AG09309 (cell line): ENCODE results near the gene TMEM88.
"Not testable (repeated sequence)": the region's sequence is repeated elsewhere in the genome, so short reads cannot be mapped to it uniquely, and the experiment has no call there.

Source experiments
- DNase-seq: peaks from one replicate; pipeline ENCODE4 v3.0.0-alpha.2; 2010; ENCODE audit warnings: low read depth
- H3K4me3 ChIP-seq: 2 replicates; pipeline ENCODE4 v1.5.1; 2011; ENCODE audit warnings: mild to moderate bottlenecking, low read depth, low read length, moderate library complexity; ENCODE audit not compliant: control insufficient read depth
- TF ChIP-seq, protein P1 (sequence below): IDR thresholded peaks from 2 replicates; pipeline ENCODE4 v1.5.1; 2011; ENCODE audit warnings: mild to moderate bottlenecking, low read depth, low read length, inconsistent platforms; ENCODE audit not compliant: insufficient read depth, control insufficient read depth; ENCODE audit errors: missing control alignments

TMEM88 gene

DNA sequence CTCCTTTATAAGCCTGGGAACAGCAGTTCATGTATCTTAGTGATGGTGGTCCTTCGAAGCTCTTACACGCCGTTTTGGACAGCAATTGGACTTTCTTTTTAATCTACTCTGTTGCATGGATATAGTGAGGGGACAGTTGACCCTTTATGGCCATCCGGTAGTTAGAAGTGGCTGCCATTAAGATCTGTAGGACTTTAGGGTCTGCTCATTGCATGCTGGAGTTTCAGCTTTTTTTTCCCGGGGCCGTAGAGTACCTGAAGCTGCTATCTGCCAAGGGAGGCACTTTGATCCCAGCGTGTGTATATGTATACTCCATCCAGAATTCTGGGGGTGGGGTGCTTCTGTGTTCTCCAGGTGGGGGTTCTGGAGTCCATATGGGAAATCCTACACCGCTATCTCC, 4.2 kb downstream of the TMEM88 start:
- TF ChIP-seq, protein P1, sequence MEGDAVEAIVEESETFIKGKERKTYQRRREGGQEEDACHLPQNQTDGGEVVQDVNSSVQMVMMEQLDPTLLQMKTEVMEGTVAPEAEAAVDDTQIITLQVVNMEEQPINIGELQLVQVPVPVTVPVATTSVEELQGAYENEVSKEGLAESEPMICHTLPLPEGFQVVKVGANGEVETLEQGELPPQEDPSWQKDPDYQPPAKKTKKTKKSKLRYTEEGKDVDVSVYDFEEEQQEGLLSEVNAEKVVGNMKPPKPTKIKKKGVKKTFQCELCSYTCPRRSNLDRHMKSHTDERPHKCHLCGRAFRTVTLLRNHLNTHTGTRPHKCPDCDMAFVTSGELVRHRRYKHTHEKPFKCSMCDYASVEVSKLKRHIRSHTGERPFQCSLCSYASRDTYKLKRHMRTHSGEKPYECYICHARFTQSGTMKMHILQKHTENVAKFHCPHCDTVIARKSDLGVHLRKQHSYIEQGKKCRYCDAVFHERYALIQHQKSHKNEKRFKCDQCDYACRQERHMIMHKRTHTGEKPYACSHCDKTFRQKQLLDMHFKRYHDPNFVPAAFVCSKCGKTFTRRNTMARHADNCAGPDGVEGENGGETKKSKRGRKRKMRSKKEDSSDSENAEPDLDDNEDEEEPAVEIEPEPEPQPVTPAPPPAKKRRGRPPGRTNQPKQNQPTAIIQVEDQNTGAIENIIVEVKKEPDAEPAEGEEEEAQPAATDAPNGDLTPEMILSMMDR: no peak
- DNase-seq: no peak
- H3K4me3 ChIP-seq: peak overlapping the region; percentile 83

DNA sequence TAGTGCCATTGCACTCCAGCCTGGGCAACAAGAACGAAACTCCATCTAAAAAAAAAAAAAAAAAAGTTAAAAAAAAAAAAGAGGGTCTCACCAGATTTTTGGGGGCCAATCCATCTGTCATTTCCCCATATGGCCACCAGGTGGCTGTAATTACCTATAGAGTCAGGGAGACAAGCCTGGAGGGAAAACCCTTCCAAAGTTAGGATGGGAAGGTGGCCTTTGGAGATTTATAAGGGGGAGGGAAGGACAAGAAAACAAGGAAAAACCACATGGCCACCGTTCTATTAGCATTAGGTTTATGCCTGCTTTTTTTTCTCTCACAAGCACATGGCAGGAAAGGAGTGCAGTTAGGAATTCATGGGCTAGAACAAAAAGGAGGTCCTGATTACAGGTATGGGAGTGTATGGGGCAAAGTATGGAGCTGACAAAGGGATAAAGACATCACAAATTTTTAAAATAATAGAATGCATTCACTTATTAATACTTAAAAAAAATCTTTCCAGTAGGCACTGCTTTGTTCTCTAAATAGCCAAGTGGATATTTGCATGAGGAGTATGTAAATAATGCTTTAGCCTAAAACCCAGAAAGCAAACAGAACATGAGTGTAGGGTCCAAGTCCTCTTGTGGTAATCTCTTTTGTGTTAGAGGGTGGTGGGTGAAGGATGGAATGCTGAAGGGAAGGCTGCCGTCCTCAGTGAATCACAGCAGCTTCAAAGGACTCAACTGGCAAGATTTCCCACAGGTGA, 8.0 kb downstream of the TMEM88 start:
- DNase-seq: no peak
- TF ChIP-seq, protein P1: peak; percentile 71

DNA sequence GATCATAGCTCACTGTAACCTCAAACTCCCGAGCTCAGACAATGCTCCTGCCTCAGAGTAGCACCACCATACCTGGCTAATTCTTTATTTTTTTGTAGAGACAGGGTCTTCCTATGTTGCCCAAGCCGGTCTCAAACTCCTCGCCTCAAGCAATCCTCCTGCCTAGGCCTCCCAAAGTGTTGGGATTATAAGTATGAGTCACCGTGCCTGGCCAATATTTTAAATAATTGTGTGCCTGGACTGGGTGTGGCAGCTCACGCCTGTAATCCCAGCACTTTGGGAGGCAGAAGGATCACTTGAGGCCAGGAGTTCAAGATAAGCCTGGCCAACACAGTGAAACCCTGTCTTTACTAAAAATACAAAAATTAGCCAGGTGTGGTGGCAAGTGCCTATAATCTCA, 9.5 kb downstream of the TMEM88 start:
- not testable (repeated sequence) for DNase-seq, H3K4me3 ChIP-seq

More for the DNA sequence above, 8.0 kb downstream of the TMEM88 start:
- H3K4me3 ChIP-seq: no peak overlapping the region

DNA sequence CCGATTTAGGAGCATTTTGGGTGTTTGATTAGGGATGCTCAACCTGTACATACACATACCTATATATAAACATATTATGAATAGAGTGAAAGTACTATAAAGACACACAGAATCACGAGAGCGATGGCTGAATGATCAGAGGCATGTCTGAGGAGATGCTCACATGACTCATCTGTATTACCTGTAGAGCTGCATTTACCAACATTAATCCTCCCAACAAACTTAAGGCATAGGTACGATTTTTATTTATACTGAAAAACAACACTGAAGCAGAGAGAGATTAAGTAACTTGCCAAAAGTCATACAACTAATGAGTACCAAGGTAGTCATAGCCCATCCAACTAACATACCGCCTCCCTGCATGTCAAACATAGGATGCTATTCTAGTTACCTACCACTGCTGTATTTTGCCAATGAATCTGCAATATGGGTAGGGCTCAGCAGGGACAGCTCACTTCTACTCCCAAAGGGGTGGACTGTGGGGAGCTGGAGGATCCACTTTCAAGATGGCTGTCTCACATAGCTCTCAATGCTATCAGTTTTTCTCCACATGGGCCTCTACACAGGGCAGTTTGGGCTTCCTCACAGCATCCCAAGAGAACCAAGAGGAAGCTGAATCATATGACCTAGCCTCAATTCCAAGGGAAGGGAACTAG, 10.3 kb downstream of the TMEM88 start:
- no peak overlapping the region for H3K4me3 ChIP-seq
- DNase-seq: no peak
- TF ChIP-seq, protein P1: no peak

DNA sequence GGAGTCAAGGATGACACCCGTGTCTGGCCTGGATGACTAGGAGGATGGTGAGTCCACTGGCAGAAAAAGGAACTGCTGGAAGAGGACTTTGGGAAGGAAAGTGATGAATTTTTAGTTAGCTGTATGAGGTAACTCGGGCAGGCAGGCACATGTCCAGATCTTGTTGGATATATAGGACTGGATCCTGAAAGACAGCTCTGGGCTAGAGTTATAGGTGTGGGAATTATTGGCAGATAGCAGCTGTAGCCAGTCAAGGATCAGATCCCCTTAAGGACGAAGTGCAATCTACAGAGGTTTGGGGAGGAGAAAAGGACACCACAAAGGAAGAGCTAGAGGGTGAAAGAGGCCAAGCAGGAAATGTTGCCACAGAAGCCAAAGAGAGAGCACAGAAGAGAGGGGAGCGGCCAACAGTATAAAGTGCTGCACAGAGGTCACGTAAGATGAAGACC, 13.0 kb downstream of the TMEM88 start:
- TF ChIP-seq, protein P1: no peak
- no peak overlapping the region for H3K4me3 ChIP-seq
- no peak for DNase-seq

DNA sequence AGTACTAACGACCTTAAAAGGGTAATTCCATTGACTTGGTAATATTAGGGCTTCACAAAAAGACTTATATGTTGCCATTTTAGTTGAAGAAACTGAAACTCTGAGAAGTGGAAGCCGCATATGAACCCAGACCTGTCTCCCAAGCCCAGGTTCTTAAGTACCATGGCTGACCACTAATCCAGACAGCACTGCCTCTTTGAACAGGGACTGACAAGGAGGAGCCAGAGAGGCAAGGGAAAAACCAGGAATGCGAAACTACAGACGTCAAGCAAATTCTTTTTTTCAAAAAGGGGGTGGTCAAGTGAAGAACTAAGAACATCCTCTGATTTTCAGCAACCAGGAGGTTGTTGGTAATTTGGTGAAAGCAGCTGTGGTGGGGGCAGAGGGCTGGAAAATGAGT, 18.2 kb downstream of the TMEM88 start:
- TF ChIP-seq, protein P1: no peak
- no peak for DNase-seq
- no peak overlapping the region for H3K4me3 ChIP-seq

DNA sequence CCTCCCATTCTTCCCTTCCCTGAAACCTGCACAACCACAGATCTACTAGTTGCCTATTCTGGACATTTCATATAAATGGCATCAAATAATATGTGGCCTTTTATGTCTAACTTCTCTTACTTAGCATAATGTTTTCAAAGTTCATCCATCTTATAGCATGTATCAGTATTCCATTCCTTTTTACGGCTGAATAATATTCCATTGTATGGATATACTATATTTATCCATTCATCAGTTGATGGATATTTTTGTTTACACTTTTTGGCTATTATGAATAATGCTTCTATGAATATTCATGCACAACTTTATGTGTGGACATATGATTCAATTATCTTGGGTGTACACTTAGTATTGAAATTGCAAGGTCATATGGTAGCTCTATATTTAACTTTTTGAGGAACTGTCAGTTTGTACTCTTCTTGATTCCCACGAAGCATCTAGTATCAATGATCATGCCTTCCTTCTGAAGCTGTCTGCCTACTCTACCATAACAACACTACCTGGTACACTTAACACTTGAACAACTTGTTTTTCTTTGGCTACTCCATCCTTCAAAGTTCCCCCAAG, 21.0 kb downstream of the TMEM88 start:
- DNase-seq: no peak
- TF ChIP-seq, protein P1: no peak
- no peak overlapping the region for H3K4me3 ChIP-seq
